SKM-1 treated with dmso at 0.1 percent for 144 hours (cell line): ENCODE results near the gene GRIN1.

Experiments
- DNase-seq: peaks from one replicate; lab custom pipeline; 2025; ENCODE audit not compliant: unreplicated experiment; lab: John Stamatoyannopoulos, UW

GRIN1 gene

GRCh38 chr9:137147091-137147792, 8.3 kb downstream of the GRIN1 start:
- no peak for DNase-seq

- no peak for DNase-seq
These were observed 8.8 kb downstream of the GRIN1 start for GRCh38 chr9:137147793-137148160.

GRCh38 chr9:137148242-137148641, 9.3 kb downstream of the GRIN1 start:
- DNase-seq = no peak

- DNase-seq = no peak
These were observed 9.7 kb downstream of the GRIN1 start for GRCh38 chr9:137148661-137149060.

GRCh38 chr9:137149363-137149762, 10.4 kb downstream of the GRIN1 start:
- DNase-seq = no peak

GRCh38 chr9:137149942-137150616, 11.1 kb downstream of the GRIN1 start:
- DNase-seq = peak; percentile 92

GRCh38 chr9:137150617-137151457, 11.9 kb downstream of the GRIN1 start:
- peak; percentile 92 for DNase-seq

- DNase-seq = no peak
These were observed 14.0 kb downstream of the GRIN1 start for GRCh38 chr9:137152844-137153405.

- no peak for DNase-seq
These were observed 17.8 kb downstream of the GRIN1 start for GRCh38 chr9:137156567-137157375.

- no peak for DNase-seq
These were observed 18.9 kb downstream of the GRIN1 start for GRCh38 chr9:137157618-137158415.

- DNase-seq = no peak
These were observed 19.7 kb downstream of the GRIN1 start for GRCh38 chr9:137158625-137159024.

- no peak for DNase-seq
These were observed 20.4 kb downstream of the GRIN1 start for GRCh38 chr9:137159105-137160053.

GRCh38 chr9:137160054-137160425, 21.1 kb downstream of the GRIN1 start:
- no peak for DNase-seq

GRCh38 chr9:137160716-137161557, 22.0 kb downstream of the GRIN1 start:
- DNase-seq = no peak

GRCh38 chr9:137161558-137162486, 22.9 kb downstream of the GRIN1 start:
- DNase-seq = no peak

- DNase-seq = no peak
These were observed 23.8 kb downstream of the GRIN1 start for GRCh38 chr9:137162505-137163364.
